Measurements from ENCODE around the gene TASOR2. TPM values are rescaled to one million over a fixed set of nuclear protein-coding genes. Genes with fewer than 3 reads are reported as not detected.

Gene TASOR2
- total and polyA plus RNA-seq, 2 donors (not counting 1 experiment from before 2014, with no cell fraction given), result 12.3 to 68.6 TPM

DNA sequence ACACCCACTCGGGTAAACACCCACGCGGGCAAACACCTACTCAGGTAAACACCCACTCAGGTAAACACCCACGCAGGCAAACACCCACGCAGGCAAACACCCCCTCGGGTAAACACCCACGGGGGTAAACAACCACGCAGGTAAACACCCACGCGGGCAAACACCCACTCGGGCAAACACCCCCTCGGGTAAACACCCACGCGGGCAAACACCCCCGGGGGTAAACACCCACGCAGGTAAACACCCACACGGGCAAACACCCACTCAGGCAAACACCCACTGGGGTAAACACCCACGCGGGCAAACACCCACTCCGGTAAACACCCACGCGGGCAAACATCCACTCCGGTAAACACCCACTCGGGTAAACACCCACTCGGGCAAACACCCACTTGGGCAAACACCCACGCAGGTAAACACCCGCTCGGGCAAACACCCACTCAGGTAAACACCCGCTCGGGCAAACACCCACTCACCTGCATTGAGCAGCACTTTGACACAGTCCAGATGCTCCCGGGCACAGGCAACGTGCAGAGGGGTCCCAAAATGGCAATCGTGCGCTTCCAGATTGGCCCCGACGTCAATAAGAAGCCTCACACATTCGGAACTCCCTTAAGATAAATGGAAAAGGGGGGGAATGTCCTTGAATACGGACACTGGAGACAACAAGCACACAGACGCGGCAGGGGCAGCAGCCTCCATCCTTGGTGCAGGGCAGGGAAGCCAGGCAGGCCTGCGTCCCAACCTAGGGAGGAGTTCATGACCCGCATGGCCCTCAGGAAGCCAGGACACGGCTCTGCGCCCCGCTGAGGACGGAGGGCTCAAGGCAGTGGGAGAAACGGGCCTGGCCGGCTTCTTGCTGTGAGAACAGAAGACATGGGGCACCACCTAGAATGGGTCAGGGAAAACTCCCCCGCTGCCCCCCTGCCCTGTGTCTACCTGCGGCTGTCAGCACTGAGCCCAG, 35.9 kb upstream of the TASOR2 start:
- H3K27me3 Mint-ChIP-seq, result peaks cover 3% of the 10 kb centered on the region
- Histone ChIP-seq H3K27ac (ENCODE audit: low read length in 2 of 2) (no peak overlapping the region), H3K9me3 (ENCODE audit: control extremely low read depth in 1 of 3, control insufficient read depth in 2 of 3, insufficient read depth in 1 of 3, low read length in 2 of 3) (no peaks in the 10 kb centered on the region), H4K20me1 (ENCODE audit: control insufficient read depth, insufficient read depth, low read length, poor library complexity, severe bottlenecking) (no peaks in the 10 kb centered on the region), H2AFZ (ENCODE audit: insufficient read depth, low read depth, low read length, poor library complexity, severe bottlenecking) (no peak overlapping the region), H3K4me2 (replicated peaks; ENCODE audit: low read depth, low read length, poor library complexity, severe bottlenecking) (no peak overlapping the region), H3K27me3 (replicated peaks in 1 of 4; ENCODE audit: control extremely low read depth in 1 of 4, control insufficient read depth in 3 of 4, insufficient read depth in 4 of 4, low read length in 3 of 4) (no peaks in the 10 kb centered on the region), H3K4me3 (ENCODE audit: control extremely low read depth in 1 of 5, extremely low read depth in 1 of 5, insufficient read depth in 1 of 5, low read depth in 2 of 5, low read length in 4 of 5) (no peak overlapping the region), H3K4me1 (ENCODE audit: control insufficient read depth in 2 of 2, insufficient read depth in 2 of 2, low read length in 2 of 2) (peaks cover 21 to 23% of the 10 kb centered on the region in 2 donors), H3K36me3 (replicated peaks in 1 of 2; ENCODE audit: control extremely low read depth in 1 of 2, control insufficient read depth in 1 of 2, extremely low read depth in 1 of 2, insufficient read depth in 2 of 2, low read length in 1 of 2) (peaks cover 0 to 2% of the 10 kb centered on the region in 2 experiments), H3K9ac (ENCODE audit: low read length) (no peak overlapping the region), H3K79me2 (ENCODE audit: control insufficient read depth, insufficient read depth, low read length) (no peaks in the 10 kb centered on the region)
- CTCF ChIA-PET, result no interaction called here
- H3K27ac Mint-ChIP-seq, result no peak overlapping the region
- intact Hi-C loops (cut with micrococcal nuclease), result no loop called here
- H3K4me3 Mint-ChIP-seq, result no peak overlapping the region
- POLR2A ChIA-PET, result no interaction called here
- no peak for DNase-seq
- no peaks in the 10 kb centered on the region for H3K9me3 Mint-ChIP-seq (ENCODE audit: insufficient read depth)
- ATAC-seq (ENCODE audit: low read depth), result no peak
- peaks cover 26% of the 10 kb centered on the region for H3K4me1 Mint-ChIP-seq
- TF ChIP-seq, protein P1, sequence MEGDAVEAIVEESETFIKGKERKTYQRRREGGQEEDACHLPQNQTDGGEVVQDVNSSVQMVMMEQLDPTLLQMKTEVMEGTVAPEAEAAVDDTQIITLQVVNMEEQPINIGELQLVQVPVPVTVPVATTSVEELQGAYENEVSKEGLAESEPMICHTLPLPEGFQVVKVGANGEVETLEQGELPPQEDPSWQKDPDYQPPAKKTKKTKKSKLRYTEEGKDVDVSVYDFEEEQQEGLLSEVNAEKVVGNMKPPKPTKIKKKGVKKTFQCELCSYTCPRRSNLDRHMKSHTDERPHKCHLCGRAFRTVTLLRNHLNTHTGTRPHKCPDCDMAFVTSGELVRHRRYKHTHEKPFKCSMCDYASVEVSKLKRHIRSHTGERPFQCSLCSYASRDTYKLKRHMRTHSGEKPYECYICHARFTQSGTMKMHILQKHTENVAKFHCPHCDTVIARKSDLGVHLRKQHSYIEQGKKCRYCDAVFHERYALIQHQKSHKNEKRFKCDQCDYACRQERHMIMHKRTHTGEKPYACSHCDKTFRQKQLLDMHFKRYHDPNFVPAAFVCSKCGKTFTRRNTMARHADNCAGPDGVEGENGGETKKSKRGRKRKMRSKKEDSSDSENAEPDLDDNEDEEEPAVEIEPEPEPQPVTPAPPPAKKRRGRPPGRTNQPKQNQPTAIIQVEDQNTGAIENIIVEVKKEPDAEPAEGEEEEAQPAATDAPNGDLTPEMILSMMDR (IDR thresholded peaks at IDR 0.05), result no peak
- 92% methylated on average over 45 of the region's 50 CpGs for WGBS (ENCODE audit: insufficient coverage)

DNA sequence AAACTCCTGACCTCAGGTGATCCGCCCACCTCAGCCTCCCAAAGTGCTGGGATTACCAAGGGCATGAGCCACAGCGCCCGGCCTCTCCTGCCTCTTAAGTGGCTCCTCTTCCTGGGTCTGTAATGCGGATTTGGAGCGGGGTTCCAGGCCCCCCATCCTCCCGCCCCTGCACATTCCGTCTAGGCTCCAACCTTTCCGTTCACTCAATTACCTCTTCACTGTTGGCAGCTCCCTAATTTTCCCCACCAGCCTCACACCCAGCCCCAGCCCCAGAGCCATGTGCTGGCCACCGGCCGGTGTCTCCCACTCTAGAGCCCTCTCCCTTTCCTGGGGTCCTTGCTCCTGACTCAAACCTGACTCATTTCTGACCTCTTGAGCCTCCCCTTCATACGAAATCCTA, 34.9 kb upstream of the TASOR2 start:
- no peaks in the 10 kb centered on the region for H3K9me3 Mint-ChIP-seq (ENCODE audit: insufficient read depth)
- peaks cover 27% of the 10 kb centered on the region for H3K4me1 Mint-ChIP-seq
- intact Hi-C loops (cut with micrococcal nuclease), result no loop called here
- 97% methylated on average over 11 of the region's 11 CpGs for WGBS (ENCODE audit: insufficient coverage)
- H3K27ac Mint-ChIP-seq, result no peak overlapping the region
- no peaks in the 10 kb centered on the region for H4K20me1 ChIP-seq (ENCODE audit: control insufficient read depth, insufficient read depth, low read length, poor library complexity, severe bottlenecking)
- H3K4me2 ChIP-seq (replicated peaks; ENCODE audit: low read depth, low read length, poor library complexity, severe bottlenecking), result no peak overlapping the region
- no peak overlapping the region for H2AFZ ChIP-seq (ENCODE audit: insufficient read depth, low read depth, low read length, poor library complexity, severe bottlenecking)
- POLR2A ChIA-PET, result no interaction called here
- H3K9me3 ChIP-seq (ENCODE audit: control extremely low read depth in 1 of 3, control insufficient read depth in 2 of 3, insufficient read depth in 1 of 3, low read length in 2 of 3), result no peaks in the 10 kb centered on the region
- peaks cover 18 to 19% of the 10 kb centered on the region in 2 donors for H3K4me1 ChIP-seq (ENCODE audit: control insufficient read depth in 2 of 2, insufficient read depth in 2 of 2, low read length in 2 of 2)
- peaks cover 0 to 2% of the 10 kb centered on the region in 2 experiments for H3K36me3 ChIP-seq (replicated peaks in 1 of 2; ENCODE audit: control extremely low read depth in 1 of 2, control insufficient read depth in 1 of 2, extremely low read depth in 1 of 2, insufficient read depth in 2 of 2, low read length in 1 of 2)
- H3K4me3 Mint-ChIP-seq, result no peak overlapping the region
- ATAC-seq (ENCODE audit: low read depth) (no peak), DNase-seq (no peak)
- no peaks in the 10 kb centered on the region for H3K27me3 ChIP-seq (replicated peaks in 1 of 4; ENCODE audit: control extremely low read depth in 1 of 4, control insufficient read depth in 3 of 4, insufficient read depth in 4 of 4, low read length in 3 of 4)
- H3K27ac ChIP-seq (ENCODE audit: low read length in 2 of 2), result no peak overlapping the region
- peaks cover 6% of the 10 kb centered on the region for H3K27me3 Mint-ChIP-seq
- no peaks in the 10 kb centered on the region for H3K79me2 ChIP-seq (ENCODE audit: control insufficient read depth, insufficient read depth, low read length)
- TF ChIP-seq EZH2 (IDR thresholded peaks at IDR 0.05; ENCODE audit: borderline replicate concordance, insufficient read depth, low read depth, low read length, poor library complexity, severe bottlenecking), result no peak
- TF ChIP-seq, protein P1 (IDR thresholded peaks at IDR 0.05), result no peak
- H3K4me3 ChIP-seq (ENCODE audit: control extremely low read depth in 1 of 5, extremely low read depth in 1 of 5, insufficient read depth in 1 of 5, low read depth in 2 of 5, low read length in 4 of 5), result no peak overlapping the region
- H3K9ac ChIP-seq (ENCODE audit: low read length), result no peak overlapping the region
- CTCF ChIA-PET, result no interaction called here

All from B cell (primary cell).